ENCODE data around the gene POFUT2.

DNA sequence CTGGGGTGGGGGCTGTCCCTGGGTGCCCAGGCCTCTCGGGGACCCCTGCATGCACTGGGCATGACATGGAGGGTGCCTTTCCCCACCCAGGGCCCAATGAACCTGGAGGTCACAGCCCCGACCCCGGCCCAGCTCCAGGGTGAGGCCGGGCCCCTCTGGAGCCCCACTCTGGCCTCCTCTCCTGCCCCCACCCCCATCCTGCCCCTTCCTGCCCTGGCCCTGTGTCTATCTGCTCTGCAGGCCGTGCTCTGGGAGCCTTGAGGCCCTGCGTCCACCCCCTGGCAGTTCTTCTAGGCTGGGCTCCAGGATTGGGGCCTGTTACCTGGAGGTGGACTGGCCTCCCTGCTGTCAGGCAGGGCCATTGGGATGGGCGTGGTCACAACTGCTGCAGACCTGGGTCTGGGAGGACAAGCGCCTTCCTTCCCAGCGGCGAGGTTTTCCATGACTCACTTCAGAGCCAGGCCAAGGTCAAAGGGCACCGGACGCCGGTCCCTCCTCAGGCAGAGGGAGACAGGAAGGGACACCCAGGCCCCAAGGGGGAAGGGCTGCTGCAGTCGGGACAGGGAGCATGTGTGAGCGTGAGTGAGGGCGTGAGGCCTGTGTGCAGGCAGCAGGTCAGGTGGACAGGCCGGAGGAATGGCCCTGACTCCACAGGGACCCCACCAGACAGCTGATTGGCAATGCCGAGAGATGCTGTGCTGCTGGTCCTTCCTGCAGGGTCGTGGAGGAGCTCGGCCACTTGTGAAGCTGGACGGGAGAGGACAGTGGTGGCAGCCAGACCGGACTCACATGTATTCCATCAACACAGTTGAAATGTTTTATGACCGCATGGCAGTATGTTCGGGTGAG is 31.1 kb upstream of the POFUT2 start:
- TF ChIP-seq POLR2AphosphoS5 (IDR thresholded peaks at IDR 0.05), result peak; percentile 25 to 78 (median 41)
- no peak for TF ChIP-seq POLR2A (IDR thresholded peaks at IDR 0.05)
- TF ChIP-seq, protein P1, sequence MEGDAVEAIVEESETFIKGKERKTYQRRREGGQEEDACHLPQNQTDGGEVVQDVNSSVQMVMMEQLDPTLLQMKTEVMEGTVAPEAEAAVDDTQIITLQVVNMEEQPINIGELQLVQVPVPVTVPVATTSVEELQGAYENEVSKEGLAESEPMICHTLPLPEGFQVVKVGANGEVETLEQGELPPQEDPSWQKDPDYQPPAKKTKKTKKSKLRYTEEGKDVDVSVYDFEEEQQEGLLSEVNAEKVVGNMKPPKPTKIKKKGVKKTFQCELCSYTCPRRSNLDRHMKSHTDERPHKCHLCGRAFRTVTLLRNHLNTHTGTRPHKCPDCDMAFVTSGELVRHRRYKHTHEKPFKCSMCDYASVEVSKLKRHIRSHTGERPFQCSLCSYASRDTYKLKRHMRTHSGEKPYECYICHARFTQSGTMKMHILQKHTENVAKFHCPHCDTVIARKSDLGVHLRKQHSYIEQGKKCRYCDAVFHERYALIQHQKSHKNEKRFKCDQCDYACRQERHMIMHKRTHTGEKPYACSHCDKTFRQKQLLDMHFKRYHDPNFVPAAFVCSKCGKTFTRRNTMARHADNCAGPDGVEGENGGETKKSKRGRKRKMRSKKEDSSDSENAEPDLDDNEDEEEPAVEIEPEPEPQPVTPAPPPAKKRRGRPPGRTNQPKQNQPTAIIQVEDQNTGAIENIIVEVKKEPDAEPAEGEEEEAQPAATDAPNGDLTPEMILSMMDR (IDR thresholded peaks at IDR 0.05), result no peak
- TF ChIP-seq EP300 (IDR thresholded peaks at IDR 0.05), result no peak

All from sigmoid colon (tissue), 4 donors.